ENCODE data around the gene IL13.

- no peak for TF ChIP-seq CTCF (optimal IDR thresholded peaks at IDR 0.05 in 1 of 3, IDR thresholded peaks at IDR 0.05 in 1 of 3, conservative IDR thresholded peaks at IDR 0.05 in 1 of 3; ENCODE audit: extremely low read depth in 1 of 3, insufficient read depth in 2 of 3, low read length in 3 of 3)
- no peak for TF ChIP-seq EZH2 (IDR thresholded peaks at IDR 0.05; ENCODE audit: low read length)
Observed at GRCh38 chr5:132668706-132669454, 10.9 kb downstream of the IL13 start.

Measured in keratinocyte (primary cell).